Measurements from ENCODE around the gene MAP6D1. TPM values are rescaled to one million over a fixed set of nuclear protein-coding genes. Genes with fewer than 3 reads are reported as not detected.
"Not testable (repeated sequence)": the region's sequence is repeated elsewhere in the genome, so short reads cannot be mapped to it uniquely, and the experiment has no call there.

MAP6D1 gene
- total RNA-seq, 4 donors from 2014 or later = 0.42 to 21.6 (median 3.6) TPM

- Histone ChIP-seq H3K36me3 (peaks cover 8 to 71% (median 26%) of the 10 kb centered on the region in 3 donors), H3K9me3 (no peaks in the 10 kb centered on the region)
- WGBS, 2 donors = 92 to 97% methylated on average over 6 of the region's 6 CpGs
Observed at GRCh38 chr3:183796372-183796771, 29.0 kb downstream of the MAP6D1 start.

GRCh38 chr3:183794452-183794851 is 30.9 kb downstream of the MAP6D1 start:
- H3K4me3 ChIP-seq = no peak overlapping the region
- H3K9me3 ChIP-seq = no peaks in the 10 kb centered on the region
- WGBS, 2 donors = 85 to 93% methylated on average over 4 of the region's 4 CpGs
- no peak overlapping the region for H3K27ac ChIP-seq
- DNase-seq (ENCODE audit: low spot score in 2 of 2) = no peak
- H3K27me3 ChIP-seq = no peaks in the 10 kb centered on the region
- no peaks in the 10 kb centered on the region for H3K4me1 ChIP-seq
- H3K36me3 ChIP-seq = peaks cover 8 to 72% (median 17%) of the 10 kb centered on the region in 3 donors
- no peak for TF ChIP-seq EP300 (IDR thresholded peaks at IDR 0.05)
- TF ChIP-seq POLR2A (IDR thresholded peaks at IDR 0.05) = no peak
- TF ChIP-seq CTCF (IDR thresholded peaks at IDR 0.05) = no peak

More at GRCh38 chr3:183796372-183796771, 29.0 kb downstream of the MAP6D1 start:
- H3K27me3 ChIP-seq = no peaks in the 10 kb centered on the region
- no peak for DNase-seq (ENCODE audit: low spot score in 2 of 2)
- H3K27ac ChIP-seq = no peak overlapping the region
- no peak for TF ChIP-seq CTCF (IDR thresholded peaks at IDR 0.05)
- TF ChIP-seq POLR2A (IDR thresholded peaks at IDR 0.05) = no peak
- no peak for TF ChIP-seq EP300 (IDR thresholded peaks at IDR 0.05)
- H3K4me3 ChIP-seq = no peak overlapping the region
- no peaks in the 10 kb centered on the region for H3K4me1 ChIP-seq

DNA sequence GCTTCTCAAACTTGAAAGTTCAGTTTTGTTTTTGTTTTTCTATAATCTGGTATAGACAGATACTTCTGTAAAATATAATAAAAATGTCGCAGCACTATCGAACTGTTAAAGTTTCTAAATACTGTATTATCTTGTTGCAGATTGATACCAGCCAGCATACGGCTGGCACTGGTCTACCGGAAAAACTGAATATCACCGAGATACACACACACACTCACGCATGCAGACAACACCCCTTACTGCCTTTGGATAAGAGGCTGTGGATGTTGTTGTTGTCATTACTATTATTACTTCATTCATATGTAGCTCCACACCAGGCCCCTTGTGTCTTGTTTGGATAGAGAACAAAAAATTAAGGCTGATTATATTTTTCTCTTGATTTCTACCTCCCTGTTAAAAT is 32.4 kb downstream of the MAP6D1 start:
- Histone ChIP-seq H3K4me3 (no peak overlapping the region), H3K9me3 (no peaks in the 10 kb centered on the region), H3K27me3 (no peaks in the 10 kb centered on the region), H3K27ac (no peak overlapping the region), H3K36me3 (peaks cover 2 to 68% (median 3%) of the 10 kb centered on the region in 3 donors), H3K4me1 (no peaks in the 10 kb centered on the region)
- no peak for TF ChIP-seq EP300 (IDR thresholded peaks at IDR 0.05)
- 84 to 85% methylated on average over 6 of the region's 6 CpGs for WGBS, 2 donors
- DNase-seq (ENCODE audit: low spot score in 2 of 2) = no peak

GRCh38 chr3:183790700-183791099 is 34.7 kb downstream of the MAP6D1 start:
- Histone ChIP-seq H3K4me3 (no peak overlapping the region), H3K4me1 (no peaks in the 10 kb centered on the region), H3K9me3 (no peaks in the 10 kb centered on the region), H3K36me3 (peaks cover 0 to 81% (median 2%) of the 10 kb centered on the region in 3 donors), H3K27ac (no peak overlapping the region), H3K27me3 (no peaks in the 10 kb centered on the region)
- WGBS, 2 donors = 93 to 94% methylated on average over 16 of the region's 16 CpGs
- no peak for DNase-seq (ENCODE audit: low spot score in 2 of 2)
- TF ChIP-seq CTCF (IDR thresholded peaks at IDR 0.05) = no peak
- TF ChIP-seq POLR2A (IDR thresholded peaks at IDR 0.05) = no peak
- TF ChIP-seq EP300 (IDR thresholded peaks at IDR 0.05) = no peak

DNA sequence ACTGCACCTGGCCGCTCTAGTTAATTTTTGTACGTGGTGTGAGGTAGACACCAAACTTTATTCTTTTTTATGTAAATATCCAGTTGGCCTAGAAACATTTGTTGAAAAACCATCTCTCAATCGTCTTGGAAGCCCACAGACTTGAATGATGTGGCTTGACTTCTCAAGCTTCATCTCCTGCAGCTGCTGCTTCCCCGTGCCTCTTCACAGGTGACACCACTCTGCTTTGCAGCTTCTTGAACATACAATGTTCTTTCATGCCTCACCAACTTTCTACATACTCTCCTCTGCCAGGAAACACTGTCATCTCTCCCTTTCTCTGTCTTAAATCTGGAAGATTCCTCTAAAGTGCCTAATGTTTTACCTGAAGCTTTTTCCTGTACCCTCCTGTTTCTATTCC is 35.6 kb downstream of the MAP6D1 start:
- no peak for DNase-seq (ENCODE audit: low spot score in 2 of 2)
- TF ChIP-seq EP300 (IDR thresholded peaks at IDR 0.05) (no peak), POLR2A (IDR thresholded peaks at IDR 0.05) (no peak), CTCF (IDR thresholded peaks at IDR 0.05) (no peak)
- Histone ChIP-seq H3K36me3 (peaks cover 0 to 88% (median 2%) of the 10 kb centered on the region in 3 donors), H3K4me1 (no peaks in the 10 kb centered on the region), H3K27me3 (no peaks in the 10 kb centered on the region), H3K9me3 (no peaks in the 10 kb centered on the region), H3K27ac (no peak overlapping the region), H3K4me3 (no peak overlapping the region)
- 91 to 93% methylated on average over 4 of the region's 4 CpGs for WGBS, 2 donors

DNA sequence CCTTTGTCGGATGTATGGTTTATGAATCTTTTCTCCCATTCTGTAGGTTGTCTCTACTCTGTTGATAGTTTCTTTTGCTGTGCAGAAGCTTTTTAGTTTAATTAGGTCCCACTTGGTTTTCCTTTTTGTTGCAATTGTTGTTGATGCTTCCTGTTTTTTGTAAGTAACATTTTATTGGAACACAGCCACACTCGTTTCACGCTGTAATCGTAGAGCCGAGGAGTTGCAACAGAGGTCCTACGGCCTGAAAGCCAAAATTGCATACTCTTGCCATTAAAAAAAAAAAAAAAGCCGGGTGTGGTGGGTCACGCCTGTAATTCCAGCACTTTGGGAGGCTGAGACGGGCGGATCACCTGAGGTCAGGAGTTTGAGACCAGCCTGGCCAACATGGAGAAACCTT is 40.9 kb downstream of the MAP6D1 start:
- peaks cover 0 to 90% (median 0%) of the 10 kb centered on the region in 3 donors for H3K36me3 ChIP-seq
- 78 to 89% methylated on average over 10 of the region's 10 CpGs for WGBS, 2 donors
- not testable (repeated sequence) for H3K9me3 ChIP-seq; H3K27ac ChIP-seq; H3K4me1 ChIP-seq; DNase-seq (ENCODE audit: low spot score in 2 of 2); H3K27me3 ChIP-seq; H3K4me3 ChIP-seq

All from tibial nerve (tissue), 4 donors.